Measurements from ENCODE around the gene LIN9.
"Not testable (repeated sequence)": the region's sequence is repeated elsewhere in the genome, so short reads cannot be mapped to it uniquely, and the experiment has no call there.

DNA sequence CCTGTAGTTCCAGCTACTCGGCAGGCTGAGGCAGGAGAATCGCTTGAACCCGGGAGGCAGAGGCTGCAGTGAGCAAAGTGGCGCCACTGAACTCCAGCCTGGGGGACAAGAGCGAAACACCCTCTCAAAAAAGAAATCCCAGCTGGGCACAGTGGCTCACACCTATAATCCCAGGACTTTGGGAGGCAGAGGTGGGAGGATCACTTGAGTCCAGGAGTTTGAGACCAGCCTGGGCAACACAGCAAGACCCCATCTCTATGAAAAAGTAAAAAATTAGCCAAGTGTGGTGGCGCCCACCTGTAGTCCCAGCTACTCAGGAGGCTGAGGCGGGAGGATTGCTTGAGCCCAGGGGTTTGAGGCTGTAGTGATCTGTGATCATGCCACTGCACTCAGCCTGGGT lies 56.1 kb downstream of the LIN9 start:
- not testable (repeated sequence) for TF ChIP-seq POLR2A (IDR thresholded peaks at IDR 0.05)
- TF ChIP-seq, protein P1, sequence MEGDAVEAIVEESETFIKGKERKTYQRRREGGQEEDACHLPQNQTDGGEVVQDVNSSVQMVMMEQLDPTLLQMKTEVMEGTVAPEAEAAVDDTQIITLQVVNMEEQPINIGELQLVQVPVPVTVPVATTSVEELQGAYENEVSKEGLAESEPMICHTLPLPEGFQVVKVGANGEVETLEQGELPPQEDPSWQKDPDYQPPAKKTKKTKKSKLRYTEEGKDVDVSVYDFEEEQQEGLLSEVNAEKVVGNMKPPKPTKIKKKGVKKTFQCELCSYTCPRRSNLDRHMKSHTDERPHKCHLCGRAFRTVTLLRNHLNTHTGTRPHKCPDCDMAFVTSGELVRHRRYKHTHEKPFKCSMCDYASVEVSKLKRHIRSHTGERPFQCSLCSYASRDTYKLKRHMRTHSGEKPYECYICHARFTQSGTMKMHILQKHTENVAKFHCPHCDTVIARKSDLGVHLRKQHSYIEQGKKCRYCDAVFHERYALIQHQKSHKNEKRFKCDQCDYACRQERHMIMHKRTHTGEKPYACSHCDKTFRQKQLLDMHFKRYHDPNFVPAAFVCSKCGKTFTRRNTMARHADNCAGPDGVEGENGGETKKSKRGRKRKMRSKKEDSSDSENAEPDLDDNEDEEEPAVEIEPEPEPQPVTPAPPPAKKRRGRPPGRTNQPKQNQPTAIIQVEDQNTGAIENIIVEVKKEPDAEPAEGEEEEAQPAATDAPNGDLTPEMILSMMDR (IDR thresholded peaks at IDR 0.05 in 8 of 11, conservative IDR thresholded peaks at IDR 0.05 in 3 of 11) = not testable (repeated sequence)
